K562 (cell line): Measurements from ENCODE around the gene ZDHHC18. TPM values are rescaled to one million over a fixed set of nuclear protein-coding genes. Genes with fewer than 3 reads are reported as not detected.
A peak's percentile ranks its signal among the peaks of the same experiment; 100 is the strongest.

Experiments
- BRD9 ChIP-seq: fragments of 450-650 bp; IDR thresholded peaks from 2 replicates; pipeline ENCODE4 v1.6.1; 2018; ENCODE audit warnings: low read depth; ENCODE audit not compliant: partially characterized antibody
- CSDE1 ChIP-seq, 2 experiments: fragments of 450-650 bp; IDR thresholded peaks; 2 replicates each; pipeline ENCODE4 v1.6.1; 2016; ENCODE audit warnings: mild to moderate bottlenecking in 1 of 2
- MBD2 ChIP-seq: sonication (generic); IDR thresholded peaks from 2 replicates; pipeline ENCODE4 v1.6.1; 2016; ENCODE audit warnings: low read depth, borderline replicate concordance
- MYC ChIP-seq, 2 experiments: fragments of 250-450 bp in 1 of 2; sonication (Bioruptor Pico) in 1 of 2; IDR thresholded peaks; 2 replicates each; pipeline versions ENCODE4 v1.5.1 to v1.6.1; 2012 to 2021; ENCODE audit warnings: low read depth in 2 of 2, borderline replicate concordance in 1 of 2, improper control_type of control experiment in 1 of 2, low read length in 1 of 2, mild to moderate bottlenecking in 1 of 2, moderate library complexity in 1 of 2
- POLR2AphosphoS5 ChIP-seq: IDR thresholded peaks from 2 replicates; pipeline ENCODE4 v1.6.1; 2011; ENCODE audit warnings: mild to moderate bottlenecking, low read depth, low read length, moderate library complexity; ENCODE audit not compliant: control insufficient read depth, insufficient read depth
- POLR2H ChIP-seq: IDR thresholded peaks from 2 replicates; pipeline ENCODE4 v1.6.1; 2016; ENCODE audit warnings: missing genetic modification characterization, low read depth, mild to moderate bottlenecking, control low read depth, missing compliant biosample characterization, moderate library complexity
- PURB ChIP-seq: sonication (generic); formaldehyde crosslinking; IDR thresholded peaks from 2 replicates; pipeline ENCODE4 v1.9.0; 2021; ENCODE audit warnings: low read depth, mild to moderate bottlenecking, missing genetic modification reagents
- RAD21 ChIP-seq, 2 experiments: fragments of 250-450 bp in 1 of 2; fragments of 450-650 bp in 1 of 2; sonication (Bioruptor Pico) in 1 of 2; formaldehyde crosslinking in 1 of 2; IDR thresholded peaks in 1 of 2; conservative IDR thresholded peaks in 1 of 2; 2 replicates each; pipeline versions ENCODE4 v1.4.0 to v1.8.0; 2020 to 2022; ENCODE audit warnings: mild to moderate bottlenecking in 2 of 2, moderate library complexity in 1 of 2
- SMAD4 ChIP-seq: fragments of 250-450 bp; sonication (Bioruptor Pico); conservative IDR thresholded peaks from 2 replicates; pipeline ENCODE4 v1.8.0; 2021; ENCODE audit warnings: inconsistent platforms, mild to moderate bottlenecking, moderate library complexity
- SP1 ChIP-seq: sonication (generic); formaldehyde crosslinking; IDR thresholded peaks from 2 replicates; pipeline ENCODE4 v1.8.1; 2022; ENCODE audit warnings: mild to moderate bottlenecking, missing genetic modification reagents
- SUPT5H ChIP-seq: fragments of 450-650 bp; IDR thresholded peaks from 2 replicates; pipeline ENCODE4 v1.6.1; 2016
- TOE1 ChIP-seq, 2 experiments: fragments of 450-650 bp in 1 of 2; sonication (generic) in 1 of 2; formaldehyde crosslinking in 1 of 2; IDR thresholded peaks; 2 replicates each; pipeline versions ENCODE4 v1.7.1 to v1.8.0; 2016 to 2022; ENCODE audit warnings: borderline replicate concordance in 2 of 2, mild to moderate bottlenecking in 2 of 2, antibody characterized with exemption in 1 of 2, inconsistent platforms in 1 of 2, low read depth in 1 of 2, missing genetic modification reagents in 1 of 2, moderate library complexity in 1 of 2
- ZNF584 ChIP-seq: fragments of 200-800 bp; sonication (Bioruptor generic); IDR thresholded peaks from 2 replicates; pipeline ENCODE4 v1.6.1; 2016; ENCODE audit warnings: low read depth, mild to moderate bottlenecking, missing genetic modification characterization, missing compliant biosample characterization
- ZNF589 ChIP-seq: fragments of 200-800 bp; sonication (Bioruptor generic); IDR thresholded peaks from 2 replicates; pipeline ENCODE4 v1.6.1; 2016; ENCODE audit warnings: low read depth, missing genetic modification characterization, missing compliant biosample characterization
- polyA plus RNA-seq, 8 experiments: library from polyadenylated mRNA; depleted of rRNA in 4 of 8; stranded (reverse) in 5 of 8; unstranded in 3 of 8; fragments of >200 nt; fragmentation: Nextera tagmentation in 2 of 8; fragmentation: Illumina TruSeq in 1 of 8; extraction: Ambion mirVana in 2 of 8; extraction: Trizol in 1 of 8; gene quantifications; 2 replicates each; pipeline versions ENCODE4 v1.2.1 to v1.2.3, GENCODE V29; 2011 to 2014; ENCODE audit warnings: inconsistent platforms in 1 of 8, missing spikeins in 1 of 8
- total RNA-seq, 7 experiments: library from RNA; depleted of rRNA in 6 of 7; stranded (reverse); fragments of >200 nt in 6 of 7; fragmentation: Illumina TruSeq in 2 of 7; extraction: Trizol in 2 of 7; gene quantifications; 2 replicates each; pipeline versions ENCODE4 v1.2.1 to v1.2.3, GENCODE V29; 2011 to 2021; ENCODE audit warnings: low replicate concordance in 1 of 7
- TF ChIP-seq, protein P1 (sequence below): sonication (generic); formaldehyde crosslinking; IDR thresholded peaks from 2 replicates; pipeline ENCODE4 v1.8.0; 2022; ENCODE audit warnings: missing genetic modification reagents, mild to moderate bottlenecking, borderline replicate concordance
- TF ChIP-seq, protein P2 (sequence below): fragments of 250-450 bp; sonication (Bioruptor Pico); IDR thresholded peaks from 2 replicates; pipeline ENCODE4 v1.8.0; 2021; ENCODE audit warnings: borderline replicate concordance, mild to moderate bottlenecking, moderate library complexity; ENCODE audit not compliant: poor library complexity, severe bottlenecking
- TF ChIP-seq, protein P3 (sequence below): fragments of 450-650 bp; IDR thresholded peaks from 2 replicates; pipeline ENCODE4 v1.6.1; 2016; ENCODE audit warnings: low read depth, mild to moderate bottlenecking, moderate library complexity
- TF ChIP-seq, protein P4 (sequence below): sonication (generic); formaldehyde crosslinking; IDR thresholded peaks from 2 replicates; pipeline ENCODE4 v1.8.1; 2023; ENCODE audit warnings: mild to moderate bottlenecking, missing genetic modification reagents
- TF ChIP-seq, protein P5 (sequence below): sonication (generic); formaldehyde crosslinking; IDR thresholded peaks from 2 replicates; pipeline ENCODE4 v1.8.1; 2022; ENCODE audit warnings: missing genetic modification reagents

ZDHHC18 gene
- total and polyA plus RNA-seq, 9 of the 15 experiments (the other 6 are each of a cell fraction or from before 2014, with no cell fraction given), result 0.42 to 35.6 (median 15.8) TPM

DNA sequence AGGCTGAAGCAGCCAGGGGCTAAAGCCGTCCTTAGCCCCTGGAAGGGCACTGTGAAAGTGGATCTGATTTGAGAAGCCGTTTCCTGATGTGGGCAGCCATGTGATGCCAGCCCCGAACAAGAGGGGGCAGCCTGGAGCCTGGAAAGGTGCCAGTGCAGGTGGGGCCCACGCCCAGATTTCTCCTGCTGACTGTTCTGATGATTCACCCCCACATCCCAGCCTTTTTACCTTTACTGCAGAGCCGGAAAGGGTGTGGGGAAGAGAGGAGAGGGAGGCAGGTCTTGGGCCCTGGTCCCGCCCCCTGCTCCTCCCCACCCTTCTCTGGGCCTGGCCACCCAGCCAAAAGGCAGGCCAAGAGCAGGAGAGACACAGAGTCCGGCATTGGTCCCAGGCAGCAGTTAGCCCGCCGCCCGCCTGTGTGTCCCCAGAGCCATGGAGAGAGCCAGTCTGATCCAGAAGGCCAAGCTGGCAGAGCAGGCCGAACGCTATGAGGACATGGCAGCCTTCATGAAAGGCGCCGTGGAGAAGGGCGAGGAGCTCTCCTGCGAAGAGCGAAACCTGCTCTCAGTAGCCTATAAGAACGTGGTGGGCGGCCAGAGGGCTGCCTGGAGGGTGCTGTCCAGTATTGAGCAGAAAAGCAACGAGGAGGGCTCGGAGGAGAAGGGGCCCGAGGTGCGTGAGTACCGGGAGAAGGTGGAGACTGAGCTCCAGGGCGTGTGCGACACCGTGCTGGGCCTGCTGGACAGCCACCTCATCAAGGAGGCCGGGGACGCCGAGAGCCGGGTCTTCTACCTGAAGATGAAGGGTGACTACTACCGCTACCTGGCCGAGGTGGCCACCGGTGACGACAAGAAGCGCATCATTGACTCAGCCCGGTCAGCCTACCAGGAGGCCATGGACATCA, 36.5 kb downstream of the ZDHHC18 start, which contains the start of gene SFN (continued):
- TF ChIP-seq, protein P1, sequence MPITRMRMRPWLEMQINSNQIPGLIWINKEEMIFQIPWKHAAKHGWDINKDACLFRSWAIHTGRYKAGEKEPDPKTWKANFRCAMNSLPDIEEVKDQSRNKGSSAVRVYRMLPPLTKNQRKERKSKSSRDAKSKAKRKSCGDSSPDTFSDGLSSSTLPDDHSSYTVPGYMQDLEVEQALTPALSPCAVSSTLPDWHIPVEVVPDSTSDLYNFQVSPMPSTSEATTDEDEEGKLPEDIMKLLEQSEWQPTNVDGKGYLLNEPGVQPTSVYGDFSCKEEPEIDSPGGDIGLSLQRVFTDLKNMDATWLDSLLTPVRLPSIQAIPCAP, result no peak
- TF ChIP-seq ZNF584 (no peak), SP1 (CRISPR knock-in tag) (0 out of 2 replicates have a peak, but pooled peaks have one; percentile 37), SMAD4 (CRISPR knock-in tag) (0 out of 2 replicates have a peak, but pooled peaks have one; percentile 38), TOE1 (IDR thresholded peaks at IDR 0.05; ENCODE audit: borderline replicate concordance) (no peak), TOE1 (CRISPR knock-in tag; IDR thresholded peaks at IDR 0.05; ENCODE audit: borderline replicate concordance, low read depth) (no peak), BRD9 (no peak), POLR2H (tag) (no peak), MYC (IDR thresholded peaks at IDR 0.05; ENCODE audit: low read depth, low read length) (peak; percentile 74), MYC (CRISPR knock-in tag; IDR thresholded peaks at IDR 0.05; ENCODE audit: borderline replicate concordance, low read depth) (no peak), ZNF589 (CRISPR knock-in tag) (no peak), SUPT5H (no peak), PURB (CRISPR knock-in tag) (no peak), MBD2 (no peak), RAD21 (CRISPR knock-in tag; conservative IDR thresholded peaks at IDR 0.05 in 1 of 2, IDR thresholded peaks at IDR 0.05 in 1 of 2) (peak in 1 of 2 experiments; percentile 51; a peak in 2 of 4 replicates), POLR2AphosphoS5 (peak; percentile 67; the same call in 1 of the 2 replicates), CSDE1 (IDR thresholded peaks at IDR 0.05) (no peak)
- TF ChIP-seq, protein P2, sequence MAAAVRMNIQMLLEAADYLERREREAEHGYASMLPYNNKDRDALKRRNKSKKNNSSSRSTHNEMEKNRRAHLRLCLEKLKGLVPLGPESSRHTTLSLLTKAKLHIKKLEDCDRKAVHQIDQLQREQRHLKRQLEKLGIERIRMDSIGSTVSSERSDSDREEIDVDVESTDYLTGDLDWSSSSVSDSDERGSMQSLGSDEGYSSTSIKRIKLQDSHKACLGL (CRISPR knock-in tag), result no peak
- TF ChIP-seq, protein P3, sequence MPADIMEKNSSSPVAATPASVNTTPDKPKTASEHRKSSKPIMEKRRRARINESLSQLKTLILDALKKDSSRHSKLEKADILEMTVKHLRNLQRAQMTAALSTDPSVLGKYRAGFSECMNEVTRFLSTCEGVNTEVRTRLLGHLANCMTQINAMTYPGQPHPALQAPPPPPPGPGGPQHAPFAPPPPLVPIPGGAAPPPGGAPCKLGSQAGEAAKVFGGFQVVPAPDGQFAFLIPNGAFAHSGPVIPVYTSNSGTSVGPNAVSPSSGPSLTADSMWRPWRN, result no peak
- TF ChIP-seq, protein P4, sequence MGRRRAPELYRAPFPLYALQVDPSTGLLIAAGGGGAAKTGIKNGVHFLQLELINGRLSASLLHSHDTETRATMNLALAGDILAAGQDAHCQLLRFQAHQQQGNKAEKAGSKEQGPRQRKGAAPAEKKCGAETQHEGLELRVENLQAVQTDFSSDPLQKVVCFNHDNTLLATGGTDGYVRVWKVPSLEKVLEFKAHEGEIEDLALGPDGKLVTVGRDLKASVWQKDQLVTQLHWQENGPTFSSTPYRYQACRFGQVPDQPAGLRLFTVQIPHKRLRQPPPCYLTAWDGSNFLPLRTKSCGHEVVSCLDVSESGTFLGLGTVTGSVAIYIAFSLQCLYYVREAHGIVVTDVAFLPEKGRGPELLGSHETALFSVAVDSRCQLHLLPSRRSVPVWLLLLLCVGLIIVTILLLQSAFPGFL (CRISPR knock-in tag), result no peak
- TF ChIP-seq, protein P5, sequence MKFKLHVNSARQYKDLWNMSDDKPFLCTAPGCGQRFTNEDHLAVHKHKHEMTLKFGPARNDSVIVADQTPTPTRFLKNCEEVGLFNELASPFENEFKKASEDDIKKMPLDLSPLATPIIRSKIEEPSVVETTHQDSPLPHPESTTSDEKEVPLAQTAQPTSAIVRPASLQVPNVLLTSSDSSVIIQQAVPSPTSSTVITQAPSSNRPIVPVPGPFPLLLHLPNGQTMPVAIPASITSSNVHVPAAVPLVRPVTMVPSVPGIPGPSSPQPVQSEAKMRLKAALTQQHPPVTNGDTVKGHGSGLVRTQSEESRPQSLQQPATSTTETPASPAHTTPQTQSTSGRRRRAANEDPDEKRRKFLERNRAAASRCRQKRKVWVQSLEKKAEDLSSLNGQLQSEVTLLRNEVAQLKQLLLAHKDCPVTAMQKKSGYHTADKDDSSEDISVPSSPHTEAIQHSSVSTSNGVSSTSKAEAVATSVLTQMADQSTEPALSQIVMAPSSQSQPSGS (CRISPR knock-in tag), result no peak
